ENCODE results near the gene TMEM123. TPM values are rescaled to one million over a fixed set of nuclear protein-coding genes. Genes with fewer than 3 reads are reported as not detected.

TMEM123 gene
- total RNA-seq, 1 experiment from 2014 or later, result 116 TPM

DNA sequence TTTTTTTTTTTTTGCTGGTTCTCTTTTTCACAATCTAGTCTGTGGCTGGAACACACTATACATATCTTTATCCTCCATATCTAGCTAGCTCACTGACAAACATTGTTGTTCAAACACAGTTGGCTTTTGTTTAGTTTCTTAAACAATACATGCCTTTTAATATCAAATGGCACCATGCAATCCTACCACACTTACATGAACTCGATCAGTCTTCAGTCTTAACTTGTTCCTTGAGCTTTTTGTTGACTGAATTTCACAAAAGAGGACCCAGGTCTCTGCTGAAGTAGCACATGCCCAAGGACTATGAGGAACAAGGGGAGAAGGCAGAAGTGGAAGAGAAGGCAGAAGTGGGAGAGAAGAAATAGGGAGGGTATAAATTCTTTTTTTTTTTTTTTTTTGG is 25.5 kb downstream of the TMEM123 start:
- ATAC-seq (no peak), DNase-seq (ENCODE audit: low spot score) (no peak)
- TF ChIP-seq ZNF671 (CRISPR knock-in tag; IDR thresholded peaks at IDR 0.05) (no peak), SMAD3 (CRISPR knock-in tag; IDR thresholded peaks at IDR 0.05; ENCODE audit: borderline replicate concordance) (no peak), SOX15 (CRISPR knock-in tag; IDR thresholded peaks at IDR 0.05) (no peak), ESRRA (CRISPR knock-in tag; IDR thresholded peaks at IDR 0.05; ENCODE audit: borderline replicate concordance) (no peak), RORB (CRISPR knock-in tag; IDR thresholded peaks at IDR 0.05) (no peak), MXD4 (CRISPR knock-in tag; IDR thresholded peaks at IDR 0.05; ENCODE audit: borderline replicate concordance) (no peak), ZNF281 (CRISPR knock-in tag; IDR thresholded peaks at IDR 0.05) (no peak), RELA (CRISPR knock-in tag; IDR thresholded peaks at IDR 0.05; ENCODE audit: borderline replicate concordance) (no peak), SMAD4 (CRISPR knock-in tag; IDR thresholded peaks at IDR 0.05) (no peak)
- TF ChIP-seq, protein P1, sequence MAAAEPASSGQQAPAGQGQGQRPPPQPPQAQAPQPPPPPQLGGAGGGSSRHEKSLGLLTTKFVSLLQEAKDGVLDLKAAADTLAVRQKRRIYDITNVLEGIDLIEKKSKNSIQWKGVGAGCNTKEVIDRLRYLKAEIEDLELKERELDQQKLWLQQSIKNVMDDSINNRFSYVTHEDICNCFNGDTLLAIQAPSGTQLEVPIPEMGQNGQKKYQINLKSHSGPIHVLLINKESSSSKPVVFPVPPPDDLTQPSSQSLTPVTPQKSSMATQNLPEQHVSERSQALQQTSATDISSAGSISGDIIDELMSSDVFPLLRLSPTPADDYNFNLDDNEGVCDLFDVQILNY (CRISPR knock-in tag; IDR thresholded peaks at IDR 0.05), result no peak
- TF ChIP-seq, protein P2, sequence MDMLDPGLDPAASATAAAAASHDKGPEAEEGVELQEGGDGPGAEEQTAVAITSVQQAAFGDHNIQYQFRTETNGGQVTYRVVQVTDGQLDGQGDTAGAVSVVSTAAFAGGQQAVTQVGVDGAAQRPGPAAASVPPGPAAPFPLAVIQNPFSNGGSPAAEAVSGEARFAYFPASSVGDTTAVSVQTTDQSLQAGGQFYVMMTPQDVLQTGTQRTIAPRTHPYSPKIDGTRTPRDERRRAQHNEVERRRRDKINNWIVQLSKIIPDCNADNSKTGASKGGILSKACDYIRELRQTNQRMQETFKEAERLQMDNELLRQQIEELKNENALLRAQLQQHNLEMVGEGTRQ (CRISPR knock-in tag; IDR thresholded peaks at IDR 0.05), result no peak
- TF ChIP-seq, protein P3, sequence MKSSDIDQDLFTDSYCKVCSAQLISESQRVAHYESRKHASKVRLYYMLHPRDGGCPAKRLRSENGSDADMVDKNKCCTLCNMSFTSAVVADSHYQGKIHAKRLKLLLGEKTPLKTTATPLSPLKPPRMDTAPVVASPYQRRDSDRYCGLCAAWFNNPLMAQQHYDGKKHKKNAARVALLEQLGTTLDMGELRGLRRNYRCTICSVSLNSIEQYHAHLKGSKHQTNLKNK (CRISPR knock-in tag; IDR thresholded peaks at IDR 0.05), result no peak
- no peak overlapping the region for H3K4me3 Mint-ChIP-seq
- H3K9me3 Mint-ChIP-seq, result peaks cover 8% of the 10 kb centered on the region
- H3K27me3 Mint-ChIP-seq (ENCODE audit: low read depth), result no peaks in the 10 kb centered on the region; the same call in 1 of the 2 replicates
- H3K36me3 Mint-ChIP-seq, result peaks cover 21% of the 10 kb centered on the region
- ChIA-PET POLR2A (no interaction called here), CTCF (interaction anchor here (0.9 kb wide), 1 partner anchor 37 kb away, joined by 3 read pairs; no protein-coding TSS in a partner anchor)
- H3K27ac Mint-ChIP-seq, result peak overlapping the region; percentile 86; the same call in 1 of the 2 replicates
- peaks cover 32% of the 10 kb centered on the region for H3K4me1 Mint-ChIP-seq

DNA sequence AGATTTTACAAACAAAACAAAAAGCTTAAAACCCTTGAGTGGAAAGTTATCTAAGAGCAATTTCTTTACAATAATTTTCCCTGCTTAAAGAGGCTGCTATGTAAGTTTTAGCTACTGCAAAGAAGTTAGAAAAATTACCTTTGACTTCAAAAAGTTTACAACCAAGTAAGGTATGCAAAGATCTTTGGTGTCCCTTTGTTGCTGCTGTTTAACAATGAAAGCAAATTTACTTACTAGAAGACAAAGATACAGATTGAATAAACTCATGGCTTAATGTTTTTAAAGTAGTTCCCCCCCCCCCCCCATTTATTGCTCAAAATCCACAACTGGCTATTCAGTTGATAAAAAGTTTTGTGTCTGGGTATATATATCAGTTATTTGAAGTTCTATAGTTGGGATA is 26.0 kb downstream of the TMEM123 start:
- Mint-ChIP-seq H3K4me1 (peaks cover 32% of the 10 kb centered on the region), H3K36me3 (peaks cover 16% of the 10 kb centered on the region), H3K27me3 (ENCODE audit: low read depth) (no peaks in the 10 kb centered on the region; the same call in 1 of the 2 replicates), H3K4me3 (no peak overlapping the region), H3K9me3 (peaks cover 3% of the 10 kb centered on the region), H3K27ac (no peak overlapping the region)
- DNase-seq (ENCODE audit: low spot score) (no peak), ATAC-seq (no peak)
- ChIA-PET CTCF (interaction anchor here (0.9 to 1.7 kb wide), 2 partner anchors 36 kb away, joined by 3 to 5 read pairs; no protein-coding TSS in a partner anchor), POLR2A (interaction anchor here (1.1 kb wide), 1 partner anchor 25 kb away, joined by 3 read pairs; no protein-coding TSS in a partner anchor)
- TF ChIP-seq, protein P4, sequence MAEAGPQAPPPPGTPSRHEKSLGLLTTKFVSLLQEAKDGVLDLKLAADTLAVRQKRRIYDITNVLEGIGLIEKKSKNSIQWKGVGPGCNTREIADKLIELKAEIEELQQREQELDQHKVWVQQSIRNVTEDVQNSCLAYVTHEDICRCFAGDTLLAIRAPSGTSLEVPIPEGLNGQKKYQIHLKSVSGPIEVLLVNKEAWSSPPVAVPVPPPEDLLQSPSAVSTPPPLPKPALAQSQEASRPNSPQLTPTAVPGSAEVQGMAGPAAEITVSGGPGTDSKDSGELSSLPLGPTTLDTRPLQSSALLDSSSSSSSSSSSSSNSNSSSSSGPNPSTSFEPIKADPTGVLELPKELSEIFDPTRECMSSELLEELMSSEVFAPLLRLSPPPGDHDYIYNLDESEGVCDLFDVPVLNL (CRISPR knock-in tag; IDR thresholded peaks at IDR 0.05; ENCODE audit: borderline replicate concordance, low read depth), result no peak
- no peak for TF ChIP-seq TCF7 (CRISPR knock-in tag; IDR thresholded peaks at IDR 0.05; ENCODE audit: low read depth)
- TF ChIP-seq GRHL2 (CRISPR knock-in tag; IDR thresholded peaks at IDR 0.05; ENCODE audit: insufficient replicate concordance, severe bottlenecking), result no peak
- TF ChIP-seq CDX4 (CRISPR knock-in tag; IDR thresholded peaks at IDR 0.05; ENCODE audit: borderline replicate concordance), result no peak
- TF ChIP-seq, protein P5, sequence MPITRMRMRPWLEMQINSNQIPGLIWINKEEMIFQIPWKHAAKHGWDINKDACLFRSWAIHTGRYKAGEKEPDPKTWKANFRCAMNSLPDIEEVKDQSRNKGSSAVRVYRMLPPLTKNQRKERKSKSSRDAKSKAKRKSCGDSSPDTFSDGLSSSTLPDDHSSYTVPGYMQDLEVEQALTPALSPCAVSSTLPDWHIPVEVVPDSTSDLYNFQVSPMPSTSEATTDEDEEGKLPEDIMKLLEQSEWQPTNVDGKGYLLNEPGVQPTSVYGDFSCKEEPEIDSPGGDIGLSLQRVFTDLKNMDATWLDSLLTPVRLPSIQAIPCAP (CRISPR knock-in tag; IDR thresholded peaks at IDR 0.05), result no peak
- TF ChIP-seq FOXK1 (CRISPR knock-in tag; IDR thresholded peaks at IDR 0.05), result no peak
- no peak for TF ChIP-seq MYBL2 (CRISPR knock-in tag; IDR thresholded peaks at IDR 0.05)
- TF ChIP-seq OVOL2 (CRISPR knock-in tag; IDR thresholded peaks at IDR 0.05; ENCODE audit: borderline replicate concordance), result no peak
- TF ChIP-seq, protein P6, sequence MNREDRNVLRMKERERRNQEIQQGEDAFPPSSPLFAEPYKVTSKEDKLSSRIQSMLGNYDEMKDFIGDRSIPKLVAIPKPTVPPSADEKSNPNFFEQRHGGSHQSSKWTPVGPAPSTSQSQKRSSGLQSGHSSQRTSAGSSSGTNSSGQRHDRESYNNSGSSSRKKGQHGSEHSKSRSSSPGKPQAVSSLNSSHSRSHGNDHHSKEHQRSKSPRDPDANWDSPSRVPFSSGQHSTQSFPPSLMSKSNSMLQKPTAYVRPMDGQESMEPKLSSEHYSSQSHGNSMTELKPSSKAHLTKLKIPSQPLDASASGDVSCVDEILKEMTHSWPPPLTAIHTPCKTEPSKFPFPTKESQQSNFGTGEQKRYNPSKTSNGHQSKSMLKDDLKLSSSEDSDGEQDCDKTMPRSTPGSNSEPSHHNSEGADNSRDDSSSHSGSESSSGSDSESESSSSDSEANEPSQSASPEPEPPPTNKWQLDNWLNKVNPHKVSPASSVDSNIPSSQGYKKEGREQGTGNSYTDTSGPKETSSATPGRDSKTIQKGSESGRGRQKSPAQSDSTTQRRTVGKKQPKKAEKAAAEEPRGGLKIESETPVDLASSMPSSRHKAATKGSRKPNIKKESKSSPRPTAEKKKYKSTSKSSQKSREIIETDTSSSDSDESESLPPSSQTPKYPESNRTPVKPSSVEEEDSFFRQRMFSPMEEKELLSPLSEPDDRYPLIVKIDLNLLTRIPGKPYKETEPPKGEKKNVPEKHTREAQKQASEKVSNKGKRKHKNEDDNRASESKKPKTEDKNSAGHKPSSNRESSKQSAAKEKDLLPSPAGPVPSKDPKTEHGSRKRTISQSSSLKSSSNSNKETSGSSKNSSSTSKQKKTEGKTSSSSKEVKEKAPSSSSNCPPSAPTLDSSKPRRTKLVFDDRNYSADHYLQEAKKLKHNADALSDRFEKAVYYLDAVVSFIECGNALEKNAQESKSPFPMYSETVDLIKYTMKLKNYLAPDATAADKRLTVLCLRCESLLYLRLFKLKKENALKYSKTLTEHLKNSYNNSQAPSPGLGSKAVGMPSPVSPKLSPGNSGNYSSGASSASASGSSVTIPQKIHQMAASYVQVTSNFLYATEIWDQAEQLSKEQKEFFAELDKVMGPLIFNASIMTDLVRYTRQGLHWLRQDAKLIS (CRISPR knock-in tag; IDR thresholded peaks at IDR 0.05; ENCODE audit: borderline replicate concordance), result no peak
- no peak for TF ChIP-seq ESRRA (CRISPR knock-in tag; IDR thresholded peaks at IDR 0.05; ENCODE audit: borderline replicate concordance)
- TF ChIP-seq, protein P2 (CRISPR knock-in tag; IDR thresholded peaks at IDR 0.05), result no peak
- no peak for TF ChIP-seq HMGA2 (CRISPR knock-in tag; IDR thresholded peaks at IDR 0.05)
